Left lung (tissue), 14 donors: Measurements from ENCODE around the gene LTBP1. TPM values are rescaled to one million over a fixed set of nuclear protein-coding genes. Genes with fewer than 3 reads are reported as not detected.

ENCODE experiments used
- ATAC-seq: fragments of 200-7000 bp; cut with Tn5 transposase; one replicate; pipeline ENCODE4 v1.9.1; 2020; ENCODE audit warnings: moderate library complexity
- DNase-seq, 4 donors: peaks; one replicate each; pipeline ENCODE4 v3.0.0-alpha.2; 2013 to 2020
- H3K27ac ChIP-seq, 2 donors: fragments of 200-600 bp; sonication (generic) in 1 of 2; one replicate each; pipeline versions ENCODE4 v1.5.0 to v1.8.0; 2020 to 2021
- H3K27me3 ChIP-seq, 2 donors: fragments of 200-600 bp; sonication (generic) in 1 of 2; one replicate each; pipeline versions ENCODE4 v1.5.0 to v1.8.0; 2020 to 2021
- H3K36me3 ChIP-seq, 2 donors: fragments of 200-600 bp; sonication (generic) in 1 of 2; one replicate each; pipeline versions ENCODE4 v1.5.0 to v1.8.0; 2020 to 2021
- H3K4me1 ChIP-seq, 2 donors: fragments of 200-600 bp; one replicate each; pipeline ENCODE4 v1.8.0; 2021
- H3K4me3 ChIP-seq, 2 donors: fragments of 200-600 bp; sonication (generic) in 1 of 2; one replicate each; pipeline versions ENCODE4 v1.5.0 to v1.8.0; 2020 to 2021; ENCODE audit warnings: mild to moderate bottlenecking in 1 of 2
- H3K9me3 ChIP-seq, 2 donors: fragments of 200-600 bp; sonication (generic) in 1 of 2; one replicate each; pipeline versions ENCODE4 v1.5.0 to v1.8.0; 2020 to 2021
- CTCF ChIP-seq, 2 donors: fragments of 200-600 bp; sonication (generic) in 1 of 2; IDR thresholded peaks; one replicate each; pipeline versions ENCODE4 v1.5.0 to v1.8.0; 2021; ENCODE audit warnings: antibody characterized with exemption in 2 of 2
- intact Hi-C, 2 donors: fragments of 100-400 bp; cut with DNase I; formaldehyde crosslinking; loops; one replicate each; pipeline versions ENCODE4 v1.11.2 to v1.14.2; 2022
- long read RNA-seq, 12 donors: library from polyadenylated mRNA in 2 of 12; unstranded in 2 of 12; transcript quantifications; one replicate each; pipeline ENCODE4 v2.0.0 and lab custom pipeline, GENCODE V29; 2019 to 2026
- polyA plus RNA-seq, 6 donors: library from polyadenylated mRNA; unstranded; fragments of 120-200 nt; gene quantifications; one replicate each; pipeline ENCODE4 v1.2.1, GENCODE V29; 2013; ENCODE audit not compliant: insufficient read length in 6 of 6
- total RNA-seq, 2 donors: library from RNA; stranded (reverse); fragmentation: NEBNext Ultra II Directional; extraction: Animal tissue kit (Norgen Biotek cat#: 25700); gene quantifications; one replicate each; pipeline ENCODE4 v1.2.1, GENCODE V29; 2021
- donor health status: DM: no; HTN: yes; CAD: no.
- donor health status: DM: no; HTN: no; CAD: no.

The LTBP1 gene
- 10 to 100 TPM; 35.4 to 81.2 TPM for total RNA-seq
- 10 to 100 TPM; 46.1 to 56.8 (median 50.9) TPM for polyA plus RNA-seq
- long read RNA-seq, donor 1, partial matches to known transcripts, result 31 of 31 reads
- long read RNA-seq, donor 1, other reads (novel, unspliced or antisense), result 0 of 31 reads
- long read RNA-seq, donor 2, full-length matches to known transcripts, result 1 of 53 reads
- long read RNA-seq, donor 2, partial matches to known transcripts, result 52 of 53 reads
- long read RNA-seq, donor 2, other reads (novel, unspliced or antisense), result 0 of 53 reads
- long read RNA-seq, donor 3, full-length matches to known transcripts, result 1 of 8 reads
- long read RNA-seq, donor 3, partial matches to known transcripts, result 7 of 8 reads
- long read RNA-seq, donor 3, other reads (novel, unspliced or antisense), result 0 of 8 reads
- long read RNA-seq, donor 4, partial matches to known transcripts, result 4 of 4 reads
- long read RNA-seq, donor 4, other reads (novel, unspliced or antisense), result 0 of 4 reads
- long read RNA-seq, donor 5, partial matches to known transcripts, result 32 of 32 reads
- long read RNA-seq, donor 5, other reads (novel, unspliced or antisense), result 0 of 32 reads
- long read RNA-seq, donor 6, full-length matches to known transcripts, result 4 of 30 reads
- long read RNA-seq, donor 6, partial matches to known transcripts, result 26 of 30 reads
- long read RNA-seq, donor 6, other reads (novel, unspliced or antisense), result 0 of 30 reads
- long read RNA-seq, donor 7, result 0 reads
- long read RNA-seq, donor 8, full-length matches to known transcripts, result 1 of 14 reads
- long read RNA-seq, donor 8, partial matches to known transcripts, result 13 of 14 reads
- long read RNA-seq, donor 8, other reads (novel, unspliced or antisense), result 0 of 14 reads
- long read RNA-seq, donor 9, result 0 reads
- long read RNA-seq, donor 10, partial matches to known transcripts, result 1 of 1 reads
- long read RNA-seq, donor 10, other reads (novel, unspliced or antisense), result 0 of 1 reads
- long read RNA-seq, donor 11, partial matches to known transcripts, result 12 of 12 reads
- long read RNA-seq, donor 11, other reads (novel, unspliced or antisense), result 0 of 12 reads
- long read RNA-seq, donor 12, full-length matches to known transcripts, result 1 of 26 reads
- long read RNA-seq, donor 12, partial matches to known transcripts, result 25 of 26 reads
- long read RNA-seq, donor 12, other reads (novel, unspliced or antisense), result 0 of 26 reads

GRCh38 chr2:32946314-32947075 lies at the start of gene LTBP1:
TSS of gene LTBP1 (plus strand) at chr2:32946953. CDS start at chr2:32947325, 372 bp downstream.
- intact Hi-C loops, result no loop called here
- Histone ChIP-seq H3K27ac (peak within 1 kb of the TSS; percentile 13 to 56), H3K4me1 (peaks cover 0 to 12% of the 10 kb centered on the region in 2 donors), H3K36me3 (no peaks in the 10 kb centered on the region), H3K27me3 (peaks cover 0 to 47% of the 10 kb centered on the region in 2 donors), H3K4me3 (peak within 1 kb of the TSS; percentile 63 to 69), H3K9me3 (no peaks in the 10 kb centered on the region)
- peak; percentile 54 to 63 for TF ChIP-seq CTCF (IDR thresholded peaks at IDR 0.05)
- peak; percentile 59 to 90 (median 79) for DNase-seq
- ATAC-seq, result peak; percentile 96

- Histone ChIP-seq H3K4me1 (no peaks in the 10 kb centered on the region), H3K27me3 (no peaks in the 10 kb centered on the region), H3K27ac (no peak overlapping the region), H3K4me3 (no peak overlapping the region), H3K9me3 (peaks cover 0 to 6% of the 10 kb centered on the region in 2 donors), H3K36me3 (no peaks in the 10 kb centered on the region)
- ATAC-seq, result no peak
- intact Hi-C loops, result no loop called here
- no peak for TF ChIP-seq CTCF (IDR thresholded peaks at IDR 0.05)
- no peak for DNase-seq
Measured at GRCh38 chr2:32900246-32900973, 46.3 kb upstream of the LTBP1 start.

GRCh38 chr2:32901313-32901712 lies 45.4 kb upstream of the LTBP1 start:
- intact Hi-C loops, result no loop called here
- no peaks in the 10 kb centered on the region for H3K27me3 ChIP-seq
- H3K27ac ChIP-seq, result no peak overlapping the region
- no peak for ATAC-seq
- no peak for DNase-seq
- no peak for TF ChIP-seq CTCF (IDR thresholded peaks at IDR 0.05)
- H3K36me3 ChIP-seq, result no peaks in the 10 kb centered on the region
- H3K9me3 ChIP-seq, result peaks cover 0 to 6% of the 10 kb centered on the region in 2 donors
- no peak overlapping the region for H3K4me3 ChIP-seq
- no peaks in the 10 kb centered on the region for H3K4me1 ChIP-seq

- ATAC-seq (no peak), DNase-seq (no peak)
- Histone ChIP-seq H3K4me3 (no peak overlapping the region), H3K27me3 (no peaks in the 10 kb centered on the region), H3K27ac (no peak overlapping the region), H3K36me3 (no peaks in the 10 kb centered on the region), H3K9me3 (peaks cover 0 to 1% of the 10 kb centered on the region in 2 donors), H3K4me1 (no peaks in the 10 kb centered on the region)
- intact Hi-C loops, result no loop called here
- TF ChIP-seq CTCF (IDR thresholded peaks at IDR 0.05), result no peak
Measured at GRCh38 chr2:32902174-32902573, 44.6 kb upstream of the LTBP1 start.
